Fibroblast of skin of scalp (primary cell): ENCODE data around the gene PLCB1.
"Not testable (repeated sequence)": the region's sequence is repeated elsewhere in the genome, so short reads cannot be mapped to it uniquely, and the experiment has no call there.

Source experiments
- DNase-seq: peaks from one replicate; pipeline ENCODE4 v3.0.0-alpha.2; 2013

PLCB1 gene

GRCh38 chr20:8156235-8157079, 24.4 kb downstream of the PLCB1 start:
- peak; percentile 60 for DNase-seq

- not testable (repeated sequence) for DNase-seq
Observed at GRCh38 chr20:8159217-8159616, 27.2 kb downstream of the PLCB1 start.

- DNase-seq, result no peak
Observed at GRCh38 chr20:8161264-8162071, 29.4 kb downstream of the PLCB1 start.

GRCh38 chr20:8162610-8163009, 30.5 kb downstream of the PLCB1 start:
- DNase-seq, result no peak

- no peak for DNase-seq
Observed at GRCh38 chr20:8163543-8163942, 31.5 kb downstream of the PLCB1 start.

- no peak for DNase-seq
Observed at GRCh38 chr20:8166730-8167129, 34.7 kb downstream of the PLCB1 start.

GRCh38 chr20:8168785-8169288, 36.8 kb downstream of the PLCB1 start:
- DNase-seq, result no peak

- no peak for DNase-seq
Observed at GRCh38 chr20:8170921-8171320, 38.9 kb downstream of the PLCB1 start.

GRCh38 chr20:8172191-8172590, 40.1 kb downstream of the PLCB1 start:
- DNase-seq, result no peak

GRCh38 chr20:8175741-8176675, 43.9 kb downstream of the PLCB1 start:
- no peak for DNase-seq

GRCh38 chr20:8183526-8183925, 51.5 kb downstream of the PLCB1 start:
- peak; percentile 63 for DNase-seq

GRCh38 chr20:8187740-8188139, 55.7 kb downstream of the PLCB1 start:
- peak; percentile 41 for DNase-seq

- DNase-seq, result no peak
Observed at GRCh38 chr20:8190043-8190880, 58.2 kb downstream of the PLCB1 start.

GRCh38 chr20:8194721-8195120, 62.7 kb downstream of the PLCB1 start:
- DNase-seq, result peak; percentile 71

GRCh38 chr20:8196096-8196495, 64.0 kb downstream of the PLCB1 start:
- no peak for DNase-seq

GRCh38 chr20:8200220-8200619, 68.2 kb downstream of the PLCB1 start:
- no peak for DNase-seq

GRCh38 chr20:8203366-8203765, 71.3 kb downstream of the PLCB1 start:
- no peak for DNase-seq

GRCh38 chr20:8205996-8206395, 73.9 kb downstream of the PLCB1 start:
- DNase-seq, result no peak

- no peak for DNase-seq
Observed at GRCh38 chr20:8208226-8208625, 76.2 kb downstream of the PLCB1 start.

GRCh38 chr20:8209061-8209460, 77.0 kb downstream of the PLCB1 start:
- DNase-seq, result no peak

- DNase-seq, result no peak
Observed at GRCh38 chr20:8210749-8211148, 78.7 kb downstream of the PLCB1 start.
